HG03457 (cell line): ENCODE measurements around the gene DCLRE1A.
A peak's percentile ranks its signal among the peaks of the same experiment; 100 is the strongest.

ENCODE experiments used
- ATAC-seq: cut with Tn5 transposase; IDR thresholded peaks from one replicate; pipeline ENCODE4 v1.9.1; 2021; ENCODE audit warnings: moderate number of reproducible peaks; ENCODE audit not compliant: unreplicated experiment

Gene DCLRE1A

GRCh38 chr10:113854013-113854760 is at the start of gene DCLRE1A, which contains the start of gene NHLRC2:
TSS of gene DCLRE1A (minus strand) at chr10:113854082. CDS start at chr10:113853182, 900 bp downstream.
TSS of gene NHLRC2 (plus strand) at chr10:113854661. CDS start at chr10:113854873, 212 bp downstream.
- ATAC-seq = peak; percentile 37

- no peak for ATAC-seq
Measured at GRCh38 chr10:113899952-113900598, 46.2 kb upstream of the DCLRE1A start.

- ATAC-seq = no peak
Measured at GRCh38 chr10:113897693-113898618, 44.1 kb upstream of the DCLRE1A start.

- ATAC-seq = no peak
Measured at GRCh38 chr10:113895018-113895417, 41.1 kb upstream of the DCLRE1A start.

GRCh38 chr10:113894581-113894980 is 40.7 kb upstream of the DCLRE1A start:
- no peak for ATAC-seq

- ATAC-seq = no peak
Measured at GRCh38 chr10:113893570-113893969, 39.7 kb upstream of the DCLRE1A start.

- ATAC-seq = no peak
Measured at GRCh38 chr10:113891476-113891875, 37.6 kb upstream of the DCLRE1A start.

- no peak for ATAC-seq
Measured at GRCh38 chr10:113890769-113891168, 36.9 kb upstream of the DCLRE1A start.

GRCh38 chr10:113889911-113890310 is 36.0 kb upstream of the DCLRE1A start:
- ATAC-seq = no peak

GRCh38 chr10:113882240-113882639 is 28.4 kb upstream of the DCLRE1A start:
- ATAC-seq = no peak

GRCh38 chr10:113880236-113880635 is 26.4 kb upstream of the DCLRE1A start:
- no peak for ATAC-seq

GRCh38 chr10:113879691-113880090 is 25.8 kb upstream of the DCLRE1A start:
- peak; percentile 51 for ATAC-seq

GRCh38 chr10:113876461-113876860 is 22.6 kb upstream of the DCLRE1A start:
- ATAC-seq = no peak

- ATAC-seq = no peak
Measured at GRCh38 chr10:113875212-113875611, 21.3 kb upstream of the DCLRE1A start.

- no peak for ATAC-seq
Measured at GRCh38 chr10:113872139-113873030, 18.5 kb upstream of the DCLRE1A start.

- no peak for ATAC-seq
Measured at GRCh38 chr10:113869789-113870188, 15.9 kb upstream of the DCLRE1A start.

- ATAC-seq = no peak
Measured at GRCh38 chr10:113867904-113868303, 14.0 kb upstream of the DCLRE1A start.

- ATAC-seq = no peak
Measured at GRCh38 chr10:113866551-113867394, 12.9 kb upstream of the DCLRE1A start.

- ATAC-seq = no peak
Measured at GRCh38 chr10:113865901-113866300, 12.0 kb upstream of the DCLRE1A start.
